GM19035 (cell line): ENCODE data around the gene METTL27.
"Not testable (repeated sequence)": the region's sequence is repeated elsewhere in the genome, so short reads cannot be mapped to it uniquely, and the experiment has no call there.

Source experiments
- ATAC-seq: cut with Tn5 transposase; IDR thresholded peaks from one replicate; pipeline ENCODE4 v1.9.1; 2021; ENCODE audit not compliant: unreplicated experiment

METTL27 gene

GRCh38 chr7:73839743-73840714, 2.3 kb downstream of the METTL27 start:
- no peak for ATAC-seq

GRCh38 chr7:73839290-73839689, 3.0 kb downstream of the METTL27 start:
- ATAC-seq = no peak

GRCh38 chr7:73838642-73839041, 3.7 kb downstream of the METTL27 start:
- ATAC-seq = no peak

- ATAC-seq = not testable (repeated sequence)
Observed at GRCh38 chr7:73837167-73837566, 5.1 kb downstream of the METTL27 start.

GRCh38 chr7:73834626-73835191, 7.6 kb downstream of the METTL27 start:
- ATAC-seq = no peak

GRCh38 chr7:73833251-73833919, 8.9 kb downstream of the METTL27 start:
- ATAC-seq = no peak

GRCh38 chr7:73832806-73833205, 9.5 kb downstream of the METTL27 start:
- ATAC-seq = no peak

- no peak for ATAC-seq
Observed at GRCh38 chr7:73831834-73832651, 10.3 kb downstream of the METTL27 start.

GRCh38 chr7:73831584-73831833, 10.8 kb downstream of the METTL27 start:
- ATAC-seq = no peak

GRCh38 chr7:73830681-73831583, 11.4 kb downstream of the METTL27 start, which contains the start of gene CLDN4:
Gene CLDN4, plus strand, starts transcription at chr7:73830996. Its CDS starts 206 bp downstream, at chr7:73831202.
- no peak for ATAC-seq

- ATAC-seq = no peak
Observed at GRCh38 chr7:73829921-73830680, 12.2 kb downstream of the METTL27 start.

- no peak for ATAC-seq
Observed at GRCh38 chr7:73829505-73829904, 12.8 kb downstream of the METTL27 start.

- ATAC-seq = no peak
Observed at GRCh38 chr7:73828972-73829371, 13.3 kb downstream of the METTL27 start.

- no peak for ATAC-seq
Observed at GRCh38 chr7:73828107-73828803, 14.1 kb downstream of the METTL27 start.

- ATAC-seq = no peak
Observed at GRCh38 chr7:73827567-73828106, 14.7 kb downstream of the METTL27 start.

GRCh38 chr7:73824986-73825385, 17.3 kb downstream of the METTL27 start:
- ATAC-seq = no peak

GRCh38 chr7:73823873-73824592, 18.3 kb downstream of the METTL27 start:
- no peak for ATAC-seq

- ATAC-seq = no peak
Observed at GRCh38 chr7:73823257-73823656, 19.1 kb downstream of the METTL27 start.
